Cardiac muscle cell (in vitro differentiated cells and primary cell): ENCODE results near the gene CSF1. TPM values are rescaled to one million over a fixed set of nuclear protein-coding genes. Genes with fewer than 3 reads are reported as not detected.

Source experiments
- DNase-seq, 2 donors: peaks; one replicate each; pipeline versions ENCODE4 v3.0.0 to v3.0.0-alpha.2; 2010 to 2017; ENCODE audit warnings: low read depth in 1 of 2, low spot score in 1 of 2
- H3K27ac ChIP-seq: fragments of 200-600 bp; sonication (generic); 2 replicates; pipeline ENCODE4 v1.5.1; 2016
- H3K27me3 ChIP-seq: fragments of 200-600 bp; sonication (generic); 2 replicates; pipeline ENCODE4 v1.6.0; 2016; ENCODE audit warnings: control low read depth
- H3K36me3 ChIP-seq: fragments of 200-600 bp; sonication (generic); 2 replicates; pipeline ENCODE4 v1.5.1; 2016; ENCODE audit warnings: control low read depth
- H3K4me1 ChIP-seq: fragments of 200-600 bp; sonication (generic); 2 replicates; pipeline ENCODE4 v1.8.1; 2017; ENCODE audit warnings: low read depth, mild to moderate bottlenecking, mixed run types
- H3K4me3 ChIP-seq: fragments of 200-600 bp; sonication (generic); 2 replicates; pipeline ENCODE4 v1.5.1; 2016; ENCODE audit warnings: mild to moderate bottlenecking
- H3K9me3 ChIP-seq: fragments of 200-600 bp; sonication (generic); 2 replicates; pipeline ENCODE4 v1.5.1; 2017; ENCODE audit warnings: low read depth, mild to moderate bottlenecking, control low read depth
- polyA plus RNA-seq: library from polyadenylated mRNA; unstranded; fragments of >200 nt; fragmentation: Nextera tagmentation; extraction: Ambion mirVana; gene quantifications from 2 replicates; pipeline ENCODE4 v1.2.1, GENCODE V29; 2016
- total RNA-seq: library from RNA; depleted of rRNA; stranded (reverse); fragments of >200 nt; gene quantifications from 2 replicates; pipeline ENCODE4 v1.2.3, GENCODE V29; 2016
- TF ChIP-seq, protein P1 (sequence below): IDR thresholded peaks from 2 replicates; pipeline ENCODE4 v1.5.1; 2012; ENCODE audit warnings: low read depth, mild to moderate bottlenecking, low read length

CSF1 gene
- total and polyA plus RNA-seq, 2 experiments from 2014 or later = 4.9 to 5.7 TPM

DNA sequence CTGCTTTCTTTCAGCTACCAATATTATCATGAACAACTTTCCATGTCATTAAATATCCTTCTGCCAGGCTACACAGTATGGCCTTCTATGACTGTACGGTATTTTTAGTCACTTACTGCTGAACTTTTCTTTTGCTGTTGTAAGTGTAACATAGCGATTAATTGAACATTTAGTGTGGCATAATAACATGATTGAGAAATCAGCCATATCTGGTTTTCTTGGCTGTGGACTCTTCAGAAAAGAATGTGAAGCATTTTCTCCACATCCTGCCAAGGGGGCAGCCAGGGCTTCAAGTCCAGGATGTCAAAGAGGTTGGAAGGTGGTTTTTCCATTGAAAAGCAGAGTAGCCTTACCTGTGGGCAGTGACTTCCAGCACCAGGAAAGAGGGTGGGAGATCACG, 65.1 kb downstream of the CSF1 start:
- no peaks in the 10 kb centered on the region for H3K36me3 ChIP-seq
- no peaks in the 10 kb centered on the region for H3K4me1 ChIP-seq
- TF ChIP-seq, protein P1, sequence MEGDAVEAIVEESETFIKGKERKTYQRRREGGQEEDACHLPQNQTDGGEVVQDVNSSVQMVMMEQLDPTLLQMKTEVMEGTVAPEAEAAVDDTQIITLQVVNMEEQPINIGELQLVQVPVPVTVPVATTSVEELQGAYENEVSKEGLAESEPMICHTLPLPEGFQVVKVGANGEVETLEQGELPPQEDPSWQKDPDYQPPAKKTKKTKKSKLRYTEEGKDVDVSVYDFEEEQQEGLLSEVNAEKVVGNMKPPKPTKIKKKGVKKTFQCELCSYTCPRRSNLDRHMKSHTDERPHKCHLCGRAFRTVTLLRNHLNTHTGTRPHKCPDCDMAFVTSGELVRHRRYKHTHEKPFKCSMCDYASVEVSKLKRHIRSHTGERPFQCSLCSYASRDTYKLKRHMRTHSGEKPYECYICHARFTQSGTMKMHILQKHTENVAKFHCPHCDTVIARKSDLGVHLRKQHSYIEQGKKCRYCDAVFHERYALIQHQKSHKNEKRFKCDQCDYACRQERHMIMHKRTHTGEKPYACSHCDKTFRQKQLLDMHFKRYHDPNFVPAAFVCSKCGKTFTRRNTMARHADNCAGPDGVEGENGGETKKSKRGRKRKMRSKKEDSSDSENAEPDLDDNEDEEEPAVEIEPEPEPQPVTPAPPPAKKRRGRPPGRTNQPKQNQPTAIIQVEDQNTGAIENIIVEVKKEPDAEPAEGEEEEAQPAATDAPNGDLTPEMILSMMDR = no peak
- no peak overlapping the region for H3K4me3 ChIP-seq
- no peaks in the 10 kb centered on the region for H3K9me3 ChIP-seq
- H3K27ac ChIP-seq = no peak overlapping the region
- H3K27me3 ChIP-seq = no peaks in the 10 kb centered on the region
- DNase-seq = peak in 1 of 2 donors; percentile 94

DNA sequence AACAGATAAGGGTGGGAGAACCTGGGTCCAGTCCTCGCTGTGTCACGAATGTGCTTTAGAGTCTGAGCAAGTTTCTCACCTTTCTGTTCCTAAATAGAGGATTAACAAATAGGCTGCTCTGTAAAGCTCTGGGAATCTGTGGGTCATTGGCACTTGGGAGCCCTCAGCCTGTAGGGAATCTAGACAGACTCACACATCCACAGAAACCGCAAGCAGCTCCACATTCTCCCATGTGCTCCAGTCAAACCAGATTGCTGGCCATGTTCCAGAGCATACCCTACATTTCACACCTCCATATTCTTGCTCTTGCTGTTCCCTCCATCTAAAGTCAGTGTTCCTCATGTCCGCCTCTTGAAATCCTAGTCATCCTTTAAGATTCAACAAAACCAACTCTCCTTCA, 66.1 kb downstream of the CSF1 start:
- H3K4me1 ChIP-seq = no peaks in the 10 kb centered on the region
- no peak overlapping the region for H3K27ac ChIP-seq

DNA sequence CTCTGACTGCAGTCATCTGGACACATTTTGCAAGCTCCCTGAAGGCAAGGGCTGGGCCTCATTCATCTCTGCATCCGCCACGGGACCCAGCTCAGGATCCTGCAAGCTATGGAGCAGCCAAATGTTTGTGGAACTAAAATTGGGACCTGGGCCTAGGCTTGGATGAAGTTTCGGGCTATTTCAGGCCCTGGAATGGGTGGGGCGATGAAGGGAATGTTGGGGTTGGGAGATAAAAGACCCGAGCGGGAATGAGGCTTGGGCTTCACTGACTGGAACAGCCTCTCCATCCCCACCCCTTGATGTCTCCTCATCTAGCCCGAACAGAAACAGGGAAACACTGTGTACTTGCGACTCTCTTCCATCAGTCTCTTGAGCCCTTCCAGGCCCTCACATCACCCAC, 66.6 kb downstream of the CSF1 start:
- DNase-seq = no peak
- no peak overlapping the region for H3K4me3 ChIP-seq
- H3K27me3 ChIP-seq = no peaks in the 10 kb centered on the region
- H3K4me1 ChIP-seq = no peaks in the 10 kb centered on the region
- TF ChIP-seq, protein P1 = no peak
- no peaks in the 10 kb centered on the region for H3K36me3 ChIP-seq
- H3K27ac ChIP-seq = no peak overlapping the region
- no peaks in the 10 kb centered on the region for H3K9me3 ChIP-seq

More for the DNA sequence above, 66.1 kb downstream of the CSF1 start:
- Histone ChIP-seq H3K4me3 (no peak overlapping the region), H3K9me3 (no peaks in the 10 kb centered on the region), H3K27me3 (no peaks in the 10 kb centered on the region), H3K36me3 (no peaks in the 10 kb centered on the region)
- no peak for DNase-seq
- TF ChIP-seq, protein P1 = no peak

DNA sequence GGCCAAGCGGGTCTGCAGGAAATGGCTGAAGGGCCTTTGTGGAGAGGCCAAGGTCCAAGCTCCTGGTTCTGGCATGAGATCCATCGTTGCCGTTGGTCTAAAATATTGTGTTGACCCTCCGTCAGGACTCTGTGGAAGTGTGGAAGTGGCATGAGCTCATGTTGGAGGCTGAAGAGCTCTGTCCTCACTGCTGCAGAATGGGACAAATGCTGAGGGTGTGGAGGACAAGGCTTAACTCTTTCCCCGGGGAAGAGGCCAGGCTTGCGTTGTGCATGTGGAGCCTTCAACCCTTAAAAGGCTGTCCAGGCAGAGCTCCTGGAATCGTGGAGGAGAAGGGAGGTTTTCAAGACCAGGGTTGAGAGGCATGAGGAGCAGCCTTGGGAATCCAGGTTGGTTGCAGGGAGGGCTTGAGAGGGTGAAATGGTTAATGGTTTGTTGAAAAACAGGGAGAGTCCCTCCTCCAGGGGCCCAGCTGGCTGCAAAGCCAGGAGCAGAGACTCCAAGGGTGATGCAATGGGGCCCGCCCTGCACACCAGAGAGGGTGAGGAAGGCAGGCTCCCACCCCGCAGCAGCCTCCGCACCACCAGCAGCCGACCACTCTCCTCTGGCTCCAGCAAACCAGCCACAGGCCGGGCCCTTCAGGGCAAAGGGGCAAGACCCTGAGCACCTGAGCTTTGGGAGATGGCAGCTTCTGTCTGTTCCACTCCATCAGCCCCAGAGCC, 67.2 kb downstream of the CSF1 start:
- no peaks in the 10 kb centered on the region for H3K9me3 ChIP-seq
- H3K36me3 ChIP-seq = no peaks in the 10 kb centered on the region
- no peak overlapping the region for H3K4me3 ChIP-seq
- TF ChIP-seq, protein P1 = no peak
- DNase-seq = peak in 1 of 2 donors; percentile 69
- H3K27ac ChIP-seq = no peak overlapping the region
- H3K4me1 ChIP-seq = no peaks in the 10 kb centered on the region
- H3K27me3 ChIP-seq = no peaks in the 10 kb centered on the region

DNA sequence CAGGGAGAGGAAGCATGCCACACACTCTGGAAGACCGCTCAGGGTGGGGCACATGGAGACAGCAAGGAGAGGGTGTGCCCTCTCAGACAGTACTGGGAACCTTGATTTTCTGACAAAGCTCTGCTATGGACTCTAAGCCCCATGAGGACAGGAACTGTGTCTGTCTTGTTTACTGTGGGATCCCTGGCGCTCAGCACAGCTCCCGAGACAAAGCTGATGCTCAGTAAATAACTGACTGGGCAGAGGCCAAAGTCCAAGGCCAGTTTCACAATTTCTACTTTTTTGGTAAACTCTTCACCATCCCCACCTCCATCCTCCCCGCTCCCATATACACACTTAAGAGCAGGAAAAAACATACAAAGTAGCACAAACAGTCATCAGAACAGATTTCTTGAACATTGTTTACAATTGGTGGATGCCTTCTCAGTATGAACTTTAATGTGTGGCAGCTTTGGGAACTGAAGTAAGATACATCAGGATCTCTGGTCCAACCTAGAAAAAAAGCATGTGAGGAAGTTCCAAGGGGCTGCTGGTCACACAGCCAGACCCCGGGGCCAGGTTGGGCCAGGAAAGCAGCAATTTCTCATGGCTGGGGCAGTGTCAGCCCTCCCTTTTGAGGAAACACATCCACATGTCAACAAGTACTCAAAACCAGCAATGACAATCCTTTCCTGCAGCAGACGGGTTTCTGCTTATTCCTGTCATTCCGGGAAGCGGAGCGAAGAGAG, 68.3 kb downstream of the CSF1 start:
- Histone ChIP-seq H3K4me3 (no peak overlapping the region), H3K27me3 (no peaks in the 10 kb centered on the region), H3K9me3 (no peaks in the 10 kb centered on the region), H3K27ac (no peak overlapping the region), H3K4me1 (no peaks in the 10 kb centered on the region), H3K36me3 (no peaks in the 10 kb centered on the region)
- TF ChIP-seq, protein P1 = no peak
- peak in 1 of 2 donors; percentile 33 for DNase-seq
